ENCODE measurements around the gene PHACTR1. TPM values are rescaled to one million over a fixed set of nuclear protein-coding genes. Genes with fewer than 3 reads are reported as not detected.

Gene PHACTR1
- total and polyA plus RNA-seq, 3 donors from 2014 or later = 5.1 to 7.6 (median 6.5) TPM

- Histone ChIP-seq H3K4me3 (no peak overlapping the region), H3K9me3 (no peaks in the 10 kb centered on the region), H3K27ac (no peak overlapping the region), H3K36me3 (ENCODE audit: low read depth, missing control alignments) (no peaks in the 10 kb centered on the region), H3K4me1 (no peaks in the 10 kb centered on the region), H3K27me3 (no peaks in the 10 kb centered on the region)
- DNase-seq = no peak
- intact Hi-C loops (cut with DNase I; ENCODE audit: low total_unique reads) = no loop called here
- TF ChIP-seq CTCF (IDR thresholded peaks at IDR 0.05) (no peak), POLR2A (IDR thresholded peaks at IDR 0.05) (no peak)
- 78 to 86% methylated on average over 6 of the region's 6 CpGs for whole genome bisulfite sequencing, 2 donors
Observed at GRCh38 chr6:12851123-12851695, 134.6 kb downstream of the PHACTR1 start.

GRCh38 chr6:12861603-12862002 is 145.0 kb downstream of the PHACTR1 start:
- H3K27me3 ChIP-seq = no peaks in the 10 kb centered on the region
- no peaks in the 10 kb centered on the region for H3K4me1 ChIP-seq
- no peaks in the 10 kb centered on the region for H3K9me3 ChIP-seq
- no peak overlapping the region for H3K4me3 ChIP-seq
- intact Hi-C loops (cut with DNase I; ENCODE audit: low total_unique reads) = no loop called here
- no peaks in the 10 kb centered on the region for H3K36me3 ChIP-seq (ENCODE audit: low read depth, missing control alignments)
- no peak for DNase-seq
- H3K27ac ChIP-seq = no peak overlapping the region
- 55 to 62% methylated on average over 2 of the region's 2 CpGs for WGBS, 2 donors
- TF ChIP-seq POLR2A (IDR thresholded peaks at IDR 0.05) (no peak), CTCF (IDR thresholded peaks at IDR 0.05) (no peak)

- no peaks in the 10 kb centered on the region for H3K4me1 ChIP-seq
- TF ChIP-seq POLR2A (IDR thresholded peaks at IDR 0.05) (no peak), CTCF (IDR thresholded peaks at IDR 0.05) (no peak)
- H3K36me3 ChIP-seq (ENCODE audit: low read depth, missing control alignments) = no peaks in the 10 kb centered on the region
- H3K27ac ChIP-seq = no peak overlapping the region
- no peaks in the 10 kb centered on the region for H3K27me3 ChIP-seq
- WGBS, 2 donors = 65 to 89% methylated on average over 3 of the region's 3 CpGs
- no peak overlapping the region for H3K4me3 ChIP-seq
- intact Hi-C loops (cut with DNase I; ENCODE audit: low total_unique reads) = no loop called here
- no peaks in the 10 kb centered on the region for H3K9me3 ChIP-seq
- DNase-seq = no peak
Observed at GRCh38 chr6:12865117-12865516, 148.6 kb downstream of the PHACTR1 start.

- Histone ChIP-seq H3K27me3 (no peaks in the 10 kb centered on the region), H3K36me3 (ENCODE audit: low read depth, missing control alignments) (no peaks in the 10 kb centered on the region), H3K9me3 (no peaks in the 10 kb centered on the region), H3K27ac (no peak overlapping the region), H3K4me1 (no peaks in the 10 kb centered on the region), H3K4me3 (no peak overlapping the region)
- intact Hi-C loops (cut with DNase I; ENCODE audit: low total_unique reads) = no loop called here
- TF ChIP-seq CTCF (IDR thresholded peaks at IDR 0.05) = no peak
- no peak for DNase-seq
- WGBS, 2 donors = 43 to 46% methylated on average over 4 of the region's 4 CpGs
Observed at GRCh38 chr6:12865671-12866181, 149.2 kb downstream of the PHACTR1 start.

GRCh38 chr6:12866422-12867029 is 150.0 kb downstream of the PHACTR1 start:
- no peak for DNase-seq
- TF ChIP-seq POLR2A (IDR thresholded peaks at IDR 0.05) (no peak), CTCF (IDR thresholded peaks at IDR 0.05) (no peak)
- Histone ChIP-seq H3K27ac (no peak overlapping the region), H3K4me3 (no peak overlapping the region), H3K4me1 (no peaks in the 10 kb centered on the region), H3K9me3 (no peaks in the 10 kb centered on the region), H3K27me3 (no peaks in the 10 kb centered on the region), H3K36me3 (ENCODE audit: low read depth, missing control alignments) (no peaks in the 10 kb centered on the region)
- 83 to 85% methylated on average over 6 of the region's 6 CpGs for WGBS, 2 donors
- intact Hi-C loops (cut with DNase I; ENCODE audit: low total_unique reads) = no loop called here

All from testis (tissue), 3 donors.